A172 (cell line): ENCODE measurements around the gene SPAG5. TPM values are rescaled to one million over a fixed set of nuclear protein-coding genes. Genes with fewer than 3 reads are reported as not detected.

Source experiments
- DNase-seq: peaks from one replicate; pipeline ENCODE4 v3.0.0-alpha.2; 2015; ENCODE audit warnings: low spot score
- total RNA-seq: library from RNA; depleted of rRNA; stranded (reverse); fragments of >200 nt; shearing (Covaris generic); gene quantifications from 2 replicates; pipeline ENCODE4 v1.2.3, GENCODE V29; 2014

The SPAG5 gene
- total RNA-seq, 1 experiment from 2014 or later, result 170 TPM

- DNase-seq, result no peak
Measured at GRCh38 chr17:28573966-28574480, 24.8 kb downstream of the SPAG5 start.

- DNase-seq, result no peak
Measured at GRCh38 chr17:28573521-28573920, 25.3 kb downstream of the SPAG5 start.

DNA sequence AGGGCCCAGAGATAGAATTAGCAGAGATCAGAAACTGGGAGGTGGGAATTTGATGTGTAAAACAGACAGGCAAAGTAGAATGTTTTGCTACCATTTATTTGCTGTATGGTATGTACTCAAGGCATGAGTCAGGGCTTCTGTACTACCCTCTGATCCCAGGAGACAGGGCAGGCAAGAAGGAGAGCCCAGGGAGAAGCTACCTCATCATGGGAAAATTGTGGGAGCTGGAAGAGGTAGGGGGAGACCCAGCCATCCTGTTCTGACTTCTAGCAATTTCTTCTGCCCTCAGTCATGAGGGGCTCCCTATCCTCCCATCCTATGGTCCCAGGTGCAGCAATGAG lies 25.8 kb downstream of the SPAG5 start:
- no peak for DNase-seq

- DNase-seq, result no peak
Measured at GRCh38 chr17:28572259-28573039, 26.4 kb downstream of the SPAG5 start.

DNA sequence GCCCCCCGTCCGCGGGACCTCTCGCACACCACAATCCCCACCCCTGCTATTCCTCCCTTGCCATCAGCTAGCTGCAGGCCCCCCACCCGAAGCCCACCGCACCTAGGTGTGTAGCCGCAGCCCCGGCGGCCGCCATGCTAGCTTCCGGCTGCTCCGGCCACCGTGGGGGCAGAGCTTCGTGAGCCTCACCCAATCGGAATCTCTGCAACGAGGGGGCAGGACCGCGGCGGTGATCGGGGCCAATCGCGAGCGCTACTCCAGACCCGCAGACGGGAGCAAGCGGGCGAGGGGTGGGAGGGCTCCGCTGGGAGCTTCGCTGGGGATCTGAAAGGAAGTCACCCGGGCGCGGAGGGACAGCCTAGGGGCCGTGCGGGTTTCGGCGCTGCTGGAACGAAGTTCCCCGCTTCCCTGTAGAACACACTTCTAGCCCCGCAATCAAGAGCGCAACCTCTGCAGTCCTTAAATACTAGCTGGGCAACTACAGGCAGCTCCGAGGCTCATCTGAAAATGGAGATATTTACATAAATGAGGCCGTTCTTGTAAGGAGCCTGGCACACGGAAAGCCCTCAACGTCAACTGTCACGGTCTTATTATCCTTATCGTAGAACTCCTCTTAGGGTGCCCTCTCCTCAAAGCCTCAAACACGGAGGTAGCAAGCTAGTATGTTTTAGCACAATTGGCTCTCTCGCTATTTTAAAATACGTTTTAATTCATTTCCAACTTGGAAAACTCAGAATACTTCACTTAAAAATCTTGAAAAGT lies 27.3 kb downstream of the SPAG5 start, which contains the start of gene PIGS:
TSS of gene PIGS (minus strand) at position 164 of the 762 bp plus-strand sequence. CDS start at position 136, 28 bp downstream.
- DNase-seq, result peak; percentile 85

DNA sequence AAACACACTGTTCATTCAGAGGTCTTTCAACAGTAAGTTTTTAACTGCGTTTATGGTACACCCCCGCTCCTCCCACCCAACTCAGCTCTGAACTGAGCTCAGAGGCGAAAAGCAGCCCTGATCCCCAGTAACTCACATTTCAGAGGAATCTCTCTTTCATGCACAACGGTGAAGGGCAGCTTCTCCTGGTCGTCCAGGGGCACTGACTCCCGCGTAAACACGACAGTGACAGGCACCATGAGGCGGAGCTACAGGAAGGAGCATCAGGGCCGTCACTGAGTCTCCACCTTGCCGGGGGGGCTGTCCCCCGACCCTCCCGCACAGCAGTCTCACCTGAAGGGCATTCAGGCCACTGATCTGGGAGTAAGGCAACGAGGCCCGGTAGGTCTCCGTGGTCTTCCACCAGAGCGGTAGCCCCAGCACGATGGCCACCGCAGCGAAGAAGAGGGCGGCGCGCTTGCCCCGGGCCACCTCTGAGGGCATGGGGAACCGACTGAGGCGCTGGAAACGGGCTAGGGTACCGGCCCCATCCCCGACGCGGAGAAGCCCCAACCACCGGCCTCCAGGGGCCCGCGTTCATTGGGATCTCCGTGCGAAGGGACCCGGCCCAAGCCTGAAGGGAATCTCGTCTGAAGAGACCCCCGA lies 28.0 kb downstream of the SPAG5 start:
- DNase-seq, result peak; percentile 38

- DNase-seq, result no peak
Measured at GRCh38 chr17:28569446-28569845, 29.4 kb downstream of the SPAG5 start.

DNA sequence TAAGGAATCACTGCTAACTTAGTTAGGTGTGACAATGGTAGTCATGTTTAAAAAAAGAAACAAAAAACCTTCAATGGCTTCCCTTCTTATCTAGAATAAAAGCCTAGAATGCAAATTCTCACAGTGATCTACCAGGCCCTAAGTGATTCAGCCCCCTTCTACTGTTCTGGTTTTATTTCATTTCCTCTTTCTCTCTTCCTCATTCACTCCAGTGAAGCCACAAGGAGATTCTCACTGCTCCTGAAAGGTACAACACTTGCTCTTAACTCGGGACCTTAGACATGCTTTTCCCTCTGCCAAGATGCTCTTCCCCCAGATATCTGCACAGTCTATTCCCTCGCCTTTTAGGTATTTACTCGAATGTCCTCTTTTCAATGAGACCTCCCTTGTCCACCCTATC lies 31.2 kb downstream of the SPAG5 start:
- DNase-seq, result no peak

DNA sequence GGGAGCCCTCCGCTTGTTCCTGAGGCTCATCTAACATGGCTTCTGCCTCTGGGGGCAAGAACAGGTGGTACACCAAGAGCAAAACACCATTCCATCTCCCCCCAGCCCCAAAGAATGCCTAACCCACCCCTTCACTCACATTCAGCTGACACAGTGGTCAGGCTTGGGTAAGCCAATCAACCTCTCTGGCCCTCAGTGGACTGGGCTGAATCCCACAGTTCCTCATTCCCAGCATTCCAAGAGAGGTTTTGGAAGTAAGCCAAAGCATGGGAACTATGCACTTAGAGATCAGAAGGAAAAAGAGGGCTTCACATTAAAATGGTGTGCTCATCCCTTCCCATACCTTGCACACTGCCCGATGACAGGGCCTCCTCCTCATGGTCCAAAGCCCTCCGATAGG lies 35.4 kb downstream of the SPAG5 start:
- DNase-seq, result peak; percentile 69

GRCh38 chr17:28555022-28555421 lies 43.8 kb downstream of the SPAG5 start:
- no peak for DNase-seq

- no peak for DNase-seq
Measured at GRCh38 chr17:28554565-28554964, 44.3 kb downstream of the SPAG5 start.

GRCh38 chr17:28553000-28553505 lies 45.8 kb downstream of the SPAG5 start:
- DNase-seq, result no peak

- peak; percentile 71 for DNase-seq
Measured at GRCh38 chr17:28552176-28552999, 46.4 kb downstream of the SPAG5 start, which contains the start of gene UNC119. Gene UNC119 (minus strand): TSS chr17:28552624. CDS start chr17:28552557, 67 bp downstream.

DNA sequence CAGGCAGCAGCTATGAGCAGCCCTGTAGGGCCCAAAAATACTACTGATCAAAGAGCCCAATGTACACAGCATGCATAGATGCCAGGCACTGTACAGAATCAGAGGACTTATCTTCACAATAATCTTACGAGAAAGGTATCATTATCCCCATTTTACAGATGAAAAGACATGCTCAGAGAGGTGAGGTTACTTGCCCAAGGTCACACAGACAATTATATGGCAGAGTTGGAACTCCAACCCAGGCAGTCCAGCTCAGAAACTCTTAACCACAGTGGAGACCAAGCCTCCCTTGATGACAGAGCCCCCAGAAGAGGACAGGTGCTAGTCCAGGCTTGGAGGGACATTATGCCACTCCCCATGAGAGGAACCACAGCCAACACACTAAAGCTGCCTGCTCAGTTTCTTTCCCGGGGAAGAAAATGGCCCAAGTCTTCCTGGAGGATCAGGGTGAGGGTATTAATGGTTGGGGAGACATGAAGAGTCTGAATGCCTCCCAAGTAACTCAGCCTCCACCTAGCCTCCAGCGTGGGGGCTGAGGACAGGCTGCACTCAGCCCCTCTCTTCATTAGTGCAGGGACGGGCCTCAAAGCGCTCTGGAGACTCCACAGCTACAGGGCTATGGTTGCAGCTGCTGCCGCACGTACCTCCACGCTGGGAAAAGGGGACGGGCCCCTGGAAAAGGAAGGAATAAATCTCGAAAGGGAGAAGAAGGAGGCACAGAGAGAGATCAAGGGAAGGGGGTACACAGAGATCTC lies 47.2 kb downstream of the SPAG5 start:
- DNase-seq, result no peak

GRCh38 chr17:28550858-28551257 lies 48.0 kb downstream of the SPAG5 start:
- DNase-seq, result no peak

GRCh38 chr17:28549236-28550132 lies 49.3 kb downstream of the SPAG5 start:
- DNase-seq, result no peak

- DNase-seq, result no peak
Measured at GRCh38 chr17:28548417-28549130, 50.3 kb downstream of the SPAG5 start.

DNA sequence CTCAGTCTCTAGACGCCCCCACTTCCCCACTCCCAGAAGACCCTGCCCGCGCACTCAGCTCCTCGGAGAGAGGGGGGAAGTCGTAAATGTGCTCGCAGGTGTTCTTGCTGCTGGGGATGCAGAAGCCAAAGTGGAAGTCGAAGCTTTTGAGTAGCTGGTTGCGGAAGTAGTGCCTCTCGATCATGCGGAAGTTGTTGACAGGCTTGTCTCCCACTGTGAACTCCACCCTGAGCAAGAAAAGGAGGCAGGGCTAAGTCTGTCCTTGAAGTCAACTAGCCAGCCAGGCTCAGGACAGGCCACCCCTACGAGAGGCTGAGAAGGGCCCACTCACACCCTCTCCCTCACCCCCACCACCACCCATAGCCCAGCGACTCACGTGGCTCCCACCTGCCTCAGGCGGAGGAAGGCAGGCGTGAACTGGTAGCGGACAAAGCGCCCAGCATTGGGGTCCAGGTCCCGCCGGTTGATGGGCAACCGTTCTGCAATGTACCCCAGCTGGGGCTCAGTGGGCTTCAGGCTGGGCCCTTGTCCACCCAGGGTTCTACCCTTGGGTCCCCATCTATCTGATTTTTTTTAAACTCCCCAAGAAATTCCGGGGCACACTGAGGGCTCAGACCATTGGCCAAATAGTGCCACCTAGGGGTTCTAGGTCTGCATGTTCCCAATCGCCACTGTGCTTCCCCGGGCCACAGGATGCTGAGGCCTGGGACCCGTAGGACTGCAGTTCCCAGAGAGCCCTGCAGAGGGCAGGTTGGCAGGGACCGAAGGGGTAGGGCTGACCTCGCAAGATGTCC lies 51.0 kb downstream of the SPAG5 start:
- DNase-seq, result peak; percentile 83
